ENCODE results near the gene PTK6. TPM values are rescaled to one million over a fixed set of nuclear protein-coding genes. Genes with fewer than 3 reads are reported as not detected.

Gene PTK6
- total and polyA plus RNA-seq, 2 of the 13 experiments (the other 11 are each of a cell fraction or from before 2014, with no cell fraction given): 0.08 TPM; not detected in 1

DNA sequence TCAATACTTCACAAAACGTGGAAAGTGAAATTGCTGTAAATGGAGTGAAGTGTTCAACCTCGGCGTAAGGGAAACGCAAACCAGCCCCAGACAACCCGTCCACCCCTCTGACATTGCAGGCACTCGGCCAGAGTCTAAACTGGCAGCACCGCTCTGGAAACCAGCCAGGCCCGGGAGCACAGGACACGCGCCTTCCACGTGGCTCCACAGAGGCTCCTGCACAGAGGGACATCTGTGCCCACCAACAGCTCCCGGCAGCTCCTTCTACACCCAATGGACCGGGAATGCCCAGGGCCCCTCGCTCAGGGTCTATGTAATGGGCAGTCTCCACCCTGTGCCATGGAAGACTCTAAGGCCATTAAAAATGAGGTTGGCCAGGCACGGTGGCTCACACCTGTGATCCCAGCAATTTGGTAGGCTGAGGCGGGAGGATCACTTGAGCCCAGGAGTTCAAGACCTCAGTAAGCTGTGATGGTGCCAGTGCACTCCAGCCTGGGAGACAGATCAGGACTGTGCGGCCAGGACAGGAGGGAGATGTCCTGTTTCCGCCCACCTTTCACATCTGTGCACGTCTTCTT lies 40.2 kb upstream of the PTK6 start (continued):
- TF ChIP-seq, protein P1, sequence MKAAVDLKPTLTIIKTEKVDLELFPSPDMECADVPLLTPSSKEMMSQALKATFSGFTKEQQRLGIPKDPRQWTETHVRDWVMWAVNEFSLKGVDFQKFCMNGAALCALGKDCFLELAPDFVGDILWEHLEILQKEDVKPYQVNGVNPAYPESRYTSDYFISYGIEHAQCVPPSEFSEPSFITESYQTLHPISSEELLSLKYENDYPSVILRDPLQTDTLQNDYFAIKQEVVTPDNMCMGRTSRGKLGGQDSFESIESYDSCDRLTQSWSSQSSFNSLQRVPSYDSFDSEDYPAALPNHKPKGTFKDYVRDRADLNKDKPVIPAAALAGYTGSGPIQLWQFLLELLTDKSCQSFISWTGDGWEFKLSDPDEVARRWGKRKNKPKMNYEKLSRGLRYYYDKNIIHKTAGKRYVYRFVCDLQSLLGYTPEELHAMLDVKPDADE (CRISPR knock-in tag; IDR thresholded peaks at IDR 0.05): no peak
- TF ChIP-seq, protein P2, sequence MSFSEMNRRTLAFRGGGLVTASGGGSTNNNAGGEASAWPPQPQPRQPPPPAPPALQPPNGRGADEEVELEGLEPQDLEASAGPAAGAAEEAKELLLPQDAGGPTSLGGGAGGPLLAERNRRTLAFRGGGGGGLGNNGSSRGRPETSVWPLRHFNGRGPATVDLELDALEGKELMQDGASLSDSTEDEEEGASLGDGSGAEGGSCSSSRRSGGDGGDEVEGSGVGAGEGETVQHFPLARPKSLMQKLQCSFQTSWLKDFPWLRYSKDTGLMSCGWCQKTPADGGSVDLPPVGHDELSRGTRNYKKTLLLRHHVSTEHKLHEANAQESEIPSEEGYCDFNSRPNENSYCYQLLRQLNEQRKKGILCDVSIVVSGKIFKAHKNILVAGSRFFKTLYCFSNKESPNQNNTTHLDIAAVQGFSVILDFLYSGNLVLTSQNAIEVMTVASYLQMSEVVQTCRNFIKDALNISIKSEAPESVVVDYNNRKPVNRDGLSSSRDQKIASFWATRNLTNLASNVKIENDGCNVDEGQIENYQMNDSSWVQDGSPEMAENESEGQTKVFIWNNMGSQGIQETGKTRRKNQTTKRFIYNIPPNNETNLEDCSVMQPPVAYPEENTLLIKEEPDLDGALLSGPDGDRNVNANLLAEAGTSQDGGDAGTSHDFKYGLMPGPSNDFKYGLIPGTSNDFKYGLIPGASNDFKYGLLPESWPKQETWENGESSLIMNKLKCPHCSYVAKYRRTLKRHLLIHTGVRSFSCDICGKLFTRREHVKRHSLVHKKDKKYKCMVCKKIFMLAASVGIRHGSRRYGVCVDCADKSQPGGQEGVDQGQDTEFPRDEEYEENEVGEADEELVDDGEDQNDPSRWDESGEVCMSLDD (CRISPR knock-in tag; IDR thresholded peaks at IDR 0.05; ENCODE audit: borderline replicate concordance): no peak
- TF ChIP-seq, protein P3, sequence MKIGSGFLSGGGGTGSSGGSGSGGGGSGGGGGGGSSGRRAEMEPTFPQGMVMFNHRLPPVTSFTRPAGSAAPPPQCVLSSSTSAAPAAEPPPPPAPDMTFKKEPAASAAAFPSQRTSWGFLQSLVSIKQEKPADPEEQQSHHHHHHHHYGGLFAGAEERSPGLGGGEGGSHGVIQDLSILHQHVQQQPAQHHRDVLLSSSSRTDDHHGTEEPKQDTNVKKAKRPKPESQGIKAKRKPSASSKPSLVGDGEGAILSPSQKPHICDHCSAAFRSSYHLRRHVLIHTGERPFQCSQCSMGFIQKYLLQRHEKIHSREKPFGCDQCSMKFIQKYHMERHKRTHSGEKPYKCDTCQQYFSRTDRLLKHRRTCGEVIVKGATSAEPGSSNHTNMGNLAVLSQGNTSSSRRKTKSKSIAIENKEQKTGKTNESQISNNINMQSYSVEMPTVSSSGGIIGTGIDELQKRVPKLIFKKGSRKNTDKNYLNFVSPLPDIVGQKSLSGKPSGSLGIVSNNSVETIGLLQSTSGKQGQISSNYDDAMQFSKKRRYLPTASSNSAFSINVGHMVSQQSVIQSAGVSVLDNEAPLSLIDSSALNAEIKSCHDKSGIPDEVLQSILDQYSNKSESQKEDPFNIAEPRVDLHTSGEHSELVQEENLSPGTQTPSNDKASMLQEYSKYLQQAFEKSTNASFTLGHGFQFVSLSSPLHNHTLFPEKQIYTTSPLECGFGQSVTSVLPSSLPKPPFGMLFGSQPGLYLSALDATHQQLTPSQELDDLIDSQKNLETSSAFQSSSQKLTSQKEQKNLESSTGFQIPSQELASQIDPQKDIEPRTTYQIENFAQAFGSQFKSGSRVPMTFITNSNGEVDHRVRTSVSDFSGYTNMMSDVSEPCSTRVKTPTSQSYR (CRISPR knock-in tag; IDR thresholded peaks at IDR 0.05; ENCODE audit: borderline replicate concordance): no peak
- TF ChIP-seq HMG20B (CRISPR knock-in tag; conservative IDR thresholded peaks at IDR 0.05) (no peak), ATRX (CRISPR knock-in tag; IDR thresholded peaks at IDR 0.05; ENCODE audit: borderline replicate concordance) (no peak), SOX6 (IDR thresholded peaks at IDR 0.05) (no peak), SOX6 (CRISPR knock-in tag; IDR thresholded peaks at IDR 0.05) (peak; percentile 34; the same call in 1 of the 2 replicates), ZNF33A (CRISPR knock-in tag; IDR thresholded peaks at IDR 0.05; ENCODE audit: borderline replicate concordance) (no peak), ZNF674 (CRISPR knock-in tag; IDR thresholded peaks at IDR 0.05; ENCODE audit: low read depth) (no peak), REL (CRISPR knock-in tag; conservative IDR thresholded peaks at IDR 0.05) (no peak), ATF1 (CRISPR knock-in tag; IDR thresholded peaks at IDR 0.05) (no peak), TCF7L2 (IDR thresholded peaks at IDR 0.05; ENCODE audit: low read depth, low read length) (no peak), ZNF275 (CRISPR knock-in tag; IDR thresholded peaks at IDR 0.05; ENCODE audit: borderline replicate concordance) (0 out of 2 replicates have a peak, but pooled peaks have one; percentile 69), XBP1 (CRISPR knock-in tag; IDR thresholded peaks at IDR 0.05) (no peak), FOXM1 (CRISPR knock-in tag; IDR thresholded peaks at IDR 0.05) (no peak), ZSCAN21 (CRISPR knock-in tag; IDR thresholded peaks at IDR 0.05; ENCODE audit: borderline replicate concordance) (no peak)
- TF ChIP-seq, protein P4, sequence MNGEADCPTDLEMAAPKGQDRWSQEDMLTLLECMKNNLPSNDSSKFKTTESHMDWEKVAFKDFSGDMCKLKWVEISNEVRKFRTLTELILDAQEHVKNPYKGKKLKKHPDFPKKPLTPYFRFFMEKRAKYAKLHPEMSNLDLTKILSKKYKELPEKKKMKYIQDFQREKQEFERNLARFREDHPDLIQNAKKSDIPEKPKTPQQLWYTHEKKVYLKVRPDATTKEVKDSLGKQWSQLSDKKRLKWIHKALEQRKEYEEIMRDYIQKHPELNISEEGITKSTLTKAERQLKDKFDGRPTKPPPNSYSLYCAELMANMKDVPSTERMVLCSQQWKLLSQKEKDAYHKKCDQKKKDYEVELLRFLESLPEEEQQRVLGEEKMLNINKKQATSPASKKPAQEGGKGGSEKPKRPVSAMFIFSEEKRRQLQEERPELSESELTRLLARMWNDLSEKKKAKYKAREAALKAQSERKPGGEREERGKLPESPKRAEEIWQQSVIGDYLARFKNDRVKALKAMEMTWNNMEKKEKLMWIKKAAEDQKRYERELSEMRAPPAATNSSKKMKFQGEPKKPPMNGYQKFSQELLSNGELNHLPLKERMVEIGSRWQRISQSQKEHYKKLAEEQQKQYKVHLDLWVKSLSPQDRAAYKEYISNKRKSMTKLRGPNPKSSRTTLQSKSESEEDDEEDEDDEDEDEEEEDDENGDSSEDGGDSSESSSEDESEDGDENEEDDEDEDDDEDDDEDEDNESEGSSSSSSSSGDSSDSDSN (CRISPR knock-in tag; IDR thresholded peaks at IDR 0.05): peak; percentile 42; the same call in 1 of the 2 replicates

Data from HepG2 (cell line).